HEK293T (cell line): ENCODE results near the gene TMEM209.

Experiments used
- BHLHE40 ChIP-seq: fragments of 450-650 bp; IDR thresholded peaks from 2 replicates; pipeline ENCODE4 v1.6.1; 2016; ENCODE audit warnings: mild to moderate bottlenecking, moderate library complexity, borderline replicate concordance
- ELF4 ChIP-seq: fragments of 450-650 bp; IDR thresholded peaks from 2 replicates; pipeline ENCODE4 v1.6.1; 2017; ENCODE audit warnings: antibody characterized with exemption
- L3MBTL2 ChIP-seq: fragments of 450-650 bp; conservative IDR thresholded peaks from 2 replicates; pipeline ENCODE4 v1.6.1; 2016; ENCODE audit warnings: mild to moderate bottlenecking
- NFRKB ChIP-seq: fragments of 450-650 bp; IDR thresholded peaks from 2 replicates; pipeline ENCODE4 v1.6.1; 2016; ENCODE audit warnings: mild to moderate bottlenecking, moderate library complexity
- SP1 ChIP-seq: fragments of 450-650 bp; IDR thresholded peaks from 2 replicates; pipeline ENCODE4 v1.6.1; 2017
- SUZ12 ChIP-seq: fragments of 450-650 bp; IDR thresholded peaks from 2 replicates; pipeline ENCODE4 v1.6.1; 2016; ENCODE audit warnings: mild to moderate bottlenecking
- TARDBP ChIP-seq: fragments of 450-650 bp; IDR thresholded peaks from 2 replicates; pipeline ENCODE4 v1.6.1; 2016
- ZNF384 ChIP-seq: fragments of 450-650 bp; IDR thresholded peaks from 2 replicates; pipeline ENCODE4 v1.6.1; 2016

GRCh38 chr7:130142654-130143333, 62.4 kb downstream of the TMEM209 start:
- TF ChIP-seq ZNF384 = no peak
- no peak for TF ChIP-seq SUZ12
- TF ChIP-seq ELF4 = no peak
- TF ChIP-seq NFRKB = no peak
- no peak for TF ChIP-seq TARDBP
- TF ChIP-seq BHLHE40 = no peak
- TF ChIP-seq L3MBTL2 = no peak
- TF ChIP-seq SP1 = no peak
